HG02678 (cell line): Measurements from ENCODE around the gene SERPINB10.
A peak's percentile ranks its signal among the peaks of the same experiment; 100 is the strongest.

Source experiments
- ATAC-seq: cut with Tn5 transposase; IDR thresholded peaks from one replicate; pipeline ENCODE4 v1.9.1; 2021; ENCODE audit warnings: mild to moderate bottlenecking, moderate library complexity; ENCODE audit not compliant: unreplicated experiment

The SERPINB10 gene

GRCh38 chr18:63977040-63977439, 69.3 kb downstream of the SERPINB10 start:
- ATAC-seq: no peak

GRCh38 chr18:63979409-63979920, 71.7 kb downstream of the SERPINB10 start:
- peak; percentile 79 for ATAC-seq

DNA sequence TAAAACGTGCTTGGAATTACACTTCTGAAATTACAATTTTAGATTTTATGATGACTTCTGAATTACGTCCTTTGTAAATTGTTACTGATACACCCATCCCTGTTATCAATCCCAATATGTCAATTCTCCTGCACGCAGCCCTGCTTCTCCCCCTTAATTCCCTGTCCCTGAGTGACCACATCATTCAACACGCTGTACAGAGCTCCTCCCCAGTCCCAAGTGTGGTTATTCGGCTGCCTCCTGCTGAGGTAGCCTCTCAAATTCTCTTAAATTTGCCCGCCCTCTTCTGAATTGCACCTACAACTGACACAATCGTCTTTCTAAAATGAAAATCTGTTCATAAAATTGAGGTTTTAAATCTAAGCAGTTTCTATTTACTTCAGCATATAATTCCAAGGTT, 72.3 kb downstream of the SERPINB10 start:
- no peak for ATAC-seq

DNA sequence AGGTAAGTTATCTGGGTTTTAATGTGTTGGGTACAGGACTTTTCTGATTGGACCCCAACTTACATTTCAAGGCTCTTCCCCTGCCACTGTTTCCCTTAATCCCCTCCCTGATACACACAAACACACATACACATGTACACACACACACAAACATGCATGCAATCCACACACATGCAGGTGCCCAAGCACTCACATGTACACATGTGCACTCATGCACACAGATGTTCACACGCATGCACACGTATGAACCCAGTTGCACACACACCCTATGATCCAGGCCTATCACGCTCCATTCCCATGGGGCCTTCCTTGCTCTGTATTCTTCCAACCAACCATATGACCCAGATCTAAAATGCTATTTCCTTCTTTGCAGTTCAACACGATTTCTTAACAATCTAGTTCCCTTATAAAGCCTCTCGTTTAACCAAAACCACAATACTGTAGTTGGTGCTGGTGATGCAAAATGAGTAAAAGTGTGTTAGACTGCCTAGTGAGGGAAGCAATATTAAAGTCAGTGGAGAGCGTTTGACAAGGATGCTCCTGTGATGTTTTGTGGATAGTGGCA, 73.2 kb downstream of the SERPINB10 start:
- ATAC-seq: no peak

GRCh38 chr18:63981719-63982118, 74.0 kb downstream of the SERPINB10 start:
- no peak for ATAC-seq

GRCh38 chr18:63982361-63982760, 74.6 kb downstream of the SERPINB10 start:
- ATAC-seq: no peak
